GM12872 (cell line): Measurements from ENCODE around the gene RAB26.

Experiments
- CTCF ChIP-seq: IDR thresholded peaks from 3 replicates; pipeline ENCODE4 v1.5.1; 2011; ENCODE audit warnings: low read depth, mild to moderate bottlenecking, low read length, moderate library complexity; ENCODE audit not compliant: insufficient read depth

The RAB26 gene

DNA sequence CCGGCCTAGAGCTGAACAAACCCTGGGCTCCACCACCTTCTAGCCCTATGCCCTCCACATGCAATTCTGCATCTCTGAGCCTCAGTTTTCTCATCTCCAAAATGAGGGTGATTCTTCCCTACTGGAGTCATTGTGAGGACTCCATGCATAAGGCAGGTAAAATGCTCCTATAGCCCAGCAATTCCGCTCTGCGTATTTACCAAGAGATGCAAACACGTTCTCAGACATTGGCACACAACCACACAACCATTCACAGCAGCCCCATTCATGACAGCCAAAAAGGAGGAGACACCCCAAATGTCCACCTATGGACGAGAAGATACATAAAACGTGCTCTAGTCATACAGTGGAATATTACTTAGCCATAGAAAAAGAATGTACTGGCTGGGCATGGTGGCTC lies 51.9 kb downstream of the RAB26 start:
- TF ChIP-seq CTCF = no peak
